ENCODE data around the gene ZMAT5.

ZMAT5 gene

GRCh38 chr22:29734838-29735237 lies 32.0 kb downstream of the ZMAT5 start:
- DNase-seq (ENCODE audit: low spot score), result no peak
- no peak for TF ChIP-seq CTCF (IDR thresholded peaks at IDR 0.05; ENCODE audit: borderline replicate concordance, control extremely low read depth, extremely low read depth, insufficient read depth, missing control alignments)
- in situ Hi-C loops (cut with MboI; ENCODE audit: low sequenced_read_pairs, unreplicated experiment), result no loop called here

- no peak for TF ChIP-seq CTCF (IDR thresholded peaks at IDR 0.05; ENCODE audit: borderline replicate concordance, control extremely low read depth, extremely low read depth, insufficient read depth, missing control alignments)
- no peak for DNase-seq (ENCODE audit: low spot score)
- in situ Hi-C loops (cut with MboI; ENCODE audit: low sequenced_read_pairs, unreplicated experiment), result no loop called here
Measured at GRCh38 chr22:29734406-29734805, 32.4 kb downstream of the ZMAT5 start.

GRCh38 chr22:29733362-29734201 lies 33.2 kb downstream of the ZMAT5 start:
- in situ Hi-C loops (cut with MboI; ENCODE audit: low sequenced_read_pairs, unreplicated experiment), result no loop called here
- no peak for DNase-seq (ENCODE audit: low spot score)
- TF ChIP-seq CTCF (IDR thresholded peaks at IDR 0.05; ENCODE audit: borderline replicate concordance, control extremely low read depth, extremely low read depth, insufficient read depth, missing control alignments), result no peak

- no peak for TF ChIP-seq CTCF (IDR thresholded peaks at IDR 0.05; ENCODE audit: borderline replicate concordance, control extremely low read depth, extremely low read depth, insufficient read depth, missing control alignments)
- no peak for DNase-seq (ENCODE audit: low spot score)
- in situ Hi-C loops (cut with MboI; ENCODE audit: low sequenced_read_pairs, unreplicated experiment), result no loop called here
Measured at GRCh38 chr22:29732883-29733282, 33.9 kb downstream of the ZMAT5 start.

- no peak for TF ChIP-seq CTCF (IDR thresholded peaks at IDR 0.05; ENCODE audit: borderline replicate concordance, control extremely low read depth, extremely low read depth, insufficient read depth, missing control alignments)
- DNase-seq (ENCODE audit: low spot score), result no peak
- in situ Hi-C loops (cut with MboI; ENCODE audit: low sequenced_read_pairs, unreplicated experiment), result no loop called here
Measured at GRCh38 chr22:29731058-29731850, 35.6 kb downstream of the ZMAT5 start.

GRCh38 chr22:29729161-29729560 lies 37.6 kb downstream of the ZMAT5 start:
- in situ Hi-C loops (cut with MboI; ENCODE audit: low sequenced_read_pairs, unreplicated experiment), result no loop called here
- no peak for DNase-seq (ENCODE audit: low spot score)
- TF ChIP-seq CTCF (IDR thresholded peaks at IDR 0.05; ENCODE audit: borderline replicate concordance, control extremely low read depth, extremely low read depth, insufficient read depth, missing control alignments), result no peak
